HepG2 (cell line): Measurements from ENCODE around the gene SHISAL1. TPM values are rescaled to one million over a fixed set of nuclear protein-coding genes. Genes with fewer than 3 reads are reported as not detected.
"Not testable (repeated sequence)": the region's sequence is repeated elsewhere in the genome, so short reads cannot be mapped to it uniquely, and the experiment has no call there.

Source experiments
- ATAC-seq: fragments of 200-7000 bp; cut with Tn5 transposase; 3 replicates; pipeline ENCODE4 v1.9.1; 2020; ENCODE audit warnings: mild to moderate bottlenecking, moderate library complexity
- BruUV-seq: library from RNA; stranded (reverse); fragments of 400-500 nt; replicated peaks from 2 replicates; lab custom pipeline; 2021; lab: Mats Ljungman, UMichigan
- CTCF ChIA-PET: fragments of 300-600 bp; formaldehyde crosslinking; extraction: SDS; loops from one replicate; lab custom pipeline; 2021; ENCODE audit warnings: low total read pairs, inconsistent platforms, low intra/inter-chr PET ratio; lab: Yijun Ruan, JAX
- POLR2A ChIA-PET: fragments of 350-600 bp; sonication (Branson Sonifier 250); formaldehyde crosslinking; loops from one replicate; lab custom pipeline; 2020; ENCODE audit warnings: antibody characterized with exemption, inconsistent platforms; lab: Yijun Ruan, JAX
- DNase-seq: peaks from one replicate; pipeline ENCODE4 v3.0.0-alpha.2; 2015; ENCODE audit warnings: low spot score
- FAIRE-seq: peaks from 3 replicates; lab custom pipeline; 2011; peaks lifted over from hg19 to GRCh38; lab: Jason Lieb, UNC
- H2AFZ ChIP-seq: one replicate; pipeline ENCODE4 v1.6.1; 2011; ENCODE audit warnings: low read length, inconsistent platforms
- H3K27ac ChIP-seq: fragments of 300-600 bp; 3 replicates; pipeline ENCODE4 v1.8.0; 2011; ENCODE audit warnings: mixed run types, mild to moderate bottlenecking, mixed read lengths, low read length, inconsistent platforms; ENCODE audit not compliant: insufficient read depth; ENCODE audit errors: extremely low read length
- H3K27me3 ChIP-seq, 2 experiments: fragments of 200-600 bp in 1 of 2; 2 replicates in 1 of 2; 3 replicates in 1 of 2; pipeline versions ENCODE4 v1.6.0 to v1.8.0; 2011; ENCODE audit warnings: low read length in 2 of 2, mild to moderate bottlenecking in 2 of 2, moderate library complexity in 2 of 2, inconsistent platforms in 1 of 2; ENCODE audit not compliant: insufficient read depth in 2 of 2, control insufficient read depth in 1 of 2
- H3K36me3 ChIP-seq, 2 experiments: fragments of 200-600 bp in 1 of 2; replicated peaks in 1 of 2; 2 replicates in 1 of 2; 3 replicates in 1 of 2; pipeline versions ENCODE4 v1.5.1 to v1.8.0; 2011; ENCODE audit warnings: low read length in 2 of 2, inconsistent platforms in 1 of 2; ENCODE audit not compliant: insufficient read depth in 2 of 2, control insufficient read depth in 1 of 2
- H3K4me1 ChIP-seq: 2 replicates; pipeline ENCODE4 v1.5.1; 2012; ENCODE audit warnings: low read length, inconsistent platforms; ENCODE audit not compliant: insufficient read depth
- H3K4me2 ChIP-seq: 2 replicates; pipeline ENCODE4 v1.6.0; 2011; ENCODE audit warnings: low read depth, low read length, inconsistent platforms
- H3K4me3 ChIP-seq, 3 experiments: fragments of 200-600 bp in 1 of 3; sonication (generic), shearing (Covaris generic) in 1 of 3; replicated peaks in 1 of 3; 2 replicates each; pipeline ENCODE4 v1.5.1; 2011 to 2016; ENCODE audit warnings: low read length in 3 of 3, inconsistent platforms in 2 of 3, low read depth in 2 of 3, mild to moderate bottlenecking in 2 of 3, control low read depth in 1 of 3, mixed read lengths in 1 of 3; ENCODE audit not compliant: insufficient read depth in 1 of 3
- H3K79me2 ChIP-seq: one replicate; pipeline ENCODE4 v1.6.1; 2011; ENCODE audit warnings: low read length, inconsistent platforms; ENCODE audit not compliant: insufficient read depth
- H3K9ac ChIP-seq: 2 replicates; pipeline ENCODE4 v1.6.0; 2011; ENCODE audit warnings: mild to moderate bottlenecking, low read depth, low read length, inconsistent platforms; ENCODE audit not compliant: insufficient read depth
- H3K9me3 ChIP-seq: 2 replicates; pipeline ENCODE4 v1.5.1; 2012; ENCODE audit warnings: mild to moderate bottlenecking, low read length
- H4K20me1 ChIP-seq: 2 replicates; pipeline ENCODE4 v1.6.0; 2011; ENCODE audit warnings: inconsistent platforms, mild to moderate bottlenecking, low read length, moderate library complexity; ENCODE audit not compliant: insufficient read depth
- EZH2 ChIP-seq: conservative IDR thresholded peaks from 2 replicates; pipeline ENCODE4 v1.6.1; 2012; ENCODE audit warnings: mild to moderate bottlenecking, low read depth, low read length, moderate library complexity
- SPEN ChIP-seq: sonication (generic); formaldehyde crosslinking; IDR thresholded peaks from 2 replicates; pipeline ENCODE4 v1.5.1; 2020; ENCODE audit warnings: low read depth, mild to moderate bottlenecking, missing genetic modification reagents
- WGBS: methylation state at CpG from one replicate; pipeline ENCODE4 v1.1.6; 2017; ENCODE audit warnings: low lambda C conversion rate; 5-methylcytosine and 5-hydroxymethylcytosine counted together
- in situ Hi-C: cut with HindIII; loops from 2 replicates; pipeline ENCODE4 v1.10.0; 2017; ENCODE audit warnings: low pct_unique_long_range_greater_than_20kb; ENCODE audit not compliant: extremely low pct_ligation_motif_present
- intact Hi-C: fragments of 100-400 bp; cut with micrococcal nuclease; formaldehyde crosslinking; loops from one replicate; pipeline ENCODE4 v1.10.0; 2022; ENCODE audit not compliant: unreplicated experiment
- polyA plus RNA-seq, 8 experiments: library from polyadenylated mRNA; depleted of rRNA in 3 of 8; stranded (reverse) in 7 of 8; unstranded in 1 of 8; fragments of >200 nt; fragmentation: Illumina TruSeq in 4 of 8; extraction: Trizol in 4 of 8; gene quantifications; 2 replicates each; pipeline versions ENCODE4 v1.2.1 to v1.2.3, GENCODE V29; 2011 to 2016; ENCODE audit warnings: low read depth in 4 of 8, missing spikeins in 1 of 8, mixed read lengths in 1 of 8; ENCODE audit not compliant: insufficient read depth in 1 of 8
- total RNA-seq, 5 experiments: library from RNA; depleted of rRNA; stranded (reverse); fragments of >200 nt; fragmentation: Illumina TruSeq; extraction: Trizol; gene quantifications; 2 replicates each; pipeline ENCODE4 v1.2.3, GENCODE V29; 2016; ENCODE audit warnings: low read depth in 1 of 5

SHISAL1 gene
- total and polyA plus RNA-seq, 2 of the 13 experiments (the other 11 are each of a cell fraction or from before 2014, with no cell fraction given) = not detected

- TF ChIP-seq SPEN (CRISPR knock-in tag) (no peak), EZH2 (0 out of 2 replicates have a peak, but pooled peaks have one; percentile 74)
- TF ChIP-seq, all 625 proteins: peak for 1
- Histone ChIP-seq H3K36me3 (no peaks in the 10 kb centered on the region), H3K4me2 (peak overlapping the region; percentile 51), H4K20me1 (peaks cover 4% of the 10 kb centered on the region; the same call in 1 of the 2 replicates), H2AFZ (peak overlapping the region; percentile 60), H3K27me3 (peaks cover 5 to 62% of the 10 kb centered on the region in 2 experiments), H3K9ac (no peak overlapping the region), H3K9me3 (no peaks in the 10 kb centered on the region), H3K4me1 (peaks cover 11% of the 10 kb centered on the region; the same call in 1 of the 2 replicates), H3K27ac (no peak overlapping the region), H3K79me2 (no peaks in the 10 kb centered on the region), H3K4me3 (peak overlapping the region; percentile 24 to 35 (median 31); a peak in 4 of 6 replicates)
- FAIRE-seq (no peak), ATAC-seq (no peak), DNase-seq (no peak)
- BruUV-seq = no TSS peak
- intact Hi-C loops (no loop called here), in situ Hi-C loops (no loop called here)
- POLR2A ChIA-PET = no interaction called here
- CTCF ChIA-PET = no interaction called here
- WGBS = 4% methylated on average over 25 of the region's 25 CpGs
These were observed 13.2 kb upstream of the SHISAL1 start for GRCh38 chr22:44325718-44326490.

- H3K9ac ChIP-seq, H3K4me3 ChIP-seq, H3K9me3 ChIP-seq, H2AFZ ChIP-seq, FAIRE-seq, DNase-seq, ATAC-seq, CTCF ChIA-PET, H3K27ac ChIP-seq, POLR2A ChIA-PET, H4K20me1 ChIP-seq, H3K36me3 ChIP-seq, BruUV-seq, intact Hi-C loops, H3K4me2 ChIP-seq, in situ Hi-C loops, H3K79me2 ChIP-seq: not testable (repeated sequence)
- peaks cover 9 to 66% of the 10 kb centered on the region in 2 experiments for H3K27me3 ChIP-seq
- H3K4me1 ChIP-seq = peaks cover 11% of the 10 kb centered on the region; the same call in 1 of the 2 replicates
- 29% methylated on average over 1 of the region's 1 CpG for WGBS
These were observed 10.5 kb upstream of the SHISAL1 start for GRCh38 chr22:44323140-44323790.
